H1 (cell line): ENCODE data around the gene LOXL1. TPM values are rescaled to one million over a fixed set of nuclear protein-coding genes. Genes with fewer than 3 reads are reported as not detected.

Experiments used
- CTCF ChIA-PET: fragments of 300-600 bp; sonication (Branson Sonifier 250); formaldehyde crosslinking; loops from one replicate; lab custom pipeline; 2021; ENCODE audit not compliant: partially characterized antibody; lab: Charles Lee
- POLR2A ChIA-PET: fragments of 300-600 bp; sonication (Branson Sonifier 250); formaldehyde crosslinking; loops from one replicate; lab custom pipeline; 2021; ENCODE audit warnings: inconsistent platforms; ENCODE audit not compliant: partially characterized antibody; lab: Charles Lee
- DNase-seq, 2 experiments: peaks; one replicate each; pipeline versions ENCODE4 v3.0.0 to v3.0.0-alpha.2; 2010 to 2022; ENCODE audit warnings: low spot score in 2 of 2, low read depth in 1 of 2, mixed read lengths in 1 of 2
- FAIRE-seq: peaks from 2 replicates; lab custom pipeline; 2011; peaks lifted over from hg19 to GRCh38; lab: Jason Lieb, UNC
- H2AFZ ChIP-seq: 2 replicates; pipeline ENCODE4 v1.8.1; 2012; ENCODE audit warnings: low read length, inconsistent platforms
- H2AK5ac ChIP-seq: 2 replicates; pipeline ENCODE4 v1.6.1; 2013; ENCODE audit warnings: low read depth, low read length
- H2BK120ac ChIP-seq: replicated peaks from 2 replicates; pipeline ENCODE3; 2013; ENCODE audit warnings: low read depth, low read length, inconsistent platforms
- H2BK12ac ChIP-seq: 2 replicates; pipeline ENCODE4 v1.6.1; 2013; ENCODE audit warnings: low read depth, low read length
- H2BK15ac ChIP-seq: 2 replicates; pipeline ENCODE4 v1.6.1; 2013; ENCODE audit warnings: low read length
- H2BK20ac ChIP-seq: 2 replicates; pipeline ENCODE4 v1.6.1; 2013; ENCODE audit warnings: low read length
- H2BK5ac ChIP-seq: 2 replicates; pipeline ENCODE4 v1.6.1; 2013; ENCODE audit warnings: low read depth, low read length
- H3K14ac ChIP-seq: 2 replicates; pipeline ENCODE4 v1.6.1; 2013; ENCODE audit warnings: inconsistent platforms; ENCODE audit not compliant: insufficient read length
- H3K18ac ChIP-seq: 2 replicates; pipeline ENCODE4 v1.6.1; 2013; ENCODE audit warnings: low read length; ENCODE audit errors: extremely low read depth
- H3K23ac ChIP-seq: 2 replicates; pipeline ENCODE4 v1.6.1; 2013; ENCODE audit warnings: inconsistent platforms; ENCODE audit not compliant: insufficient read length
- H3K23me2 ChIP-seq: 2 replicates; pipeline ENCODE4 v1.6.1; 2013; ENCODE audit warnings: low read depth, low read length
- H3K27ac ChIP-seq: 2 replicates; pipeline ENCODE4 v1.6.1; 2011; ENCODE audit warnings: low read depth, low read length, inconsistent platforms
- H3K27me3 ChIP-seq, 4 experiments: replicated peaks in 1 of 4; 1 replicate in 1 of 4; 2 replicates in 3 of 4; pipeline versions ENCODE4 v1.6.1 to v1.8.1; 2011 to 2013; ENCODE audit warnings: low read length in 3 of 4, mild to moderate bottlenecking in 3 of 4, inconsistent platforms in 2 of 4, mixed read lengths in 2 of 4, moderate library complexity in 1 of 4; ENCODE audit not compliant: control insufficient read depth in 3 of 4, insufficient read depth in 3 of 4; ENCODE audit errors: extremely low read depth in 1 of 4
- H3K36me3 ChIP-seq, 4 experiments: 2 replicates each; pipeline versions ENCODE4 v1.6.1 to v1.8.1; 2011 to 2013; ENCODE audit warnings: mild to moderate bottlenecking in 4 of 4, low read length in 3 of 4, moderate library complexity in 2 of 4, control low read depth in 1 of 4, inconsistent platforms in 1 of 4; ENCODE audit not compliant: insufficient read depth in 4 of 4, control insufficient read depth in 2 of 4
- H3K4ac ChIP-seq: replicated peaks from 2 replicates; pipeline ENCODE3; 2013; ENCODE audit warnings: low read length, low read depth, mixed read lengths, inconsistent platforms; ENCODE audit not compliant: insufficient read length
- H3K4me1 ChIP-seq, 4 experiments: replicated peaks in 1 of 4; 1 replicate in 1 of 4; 2 replicates in 3 of 4; pipeline versions ENCODE4 v1.6.1 to v1.8.1; 2011 to 2013; ENCODE audit warnings: low read length in 3 of 4, inconsistent platforms in 2 of 4, mixed read lengths in 1 of 4; ENCODE audit not compliant: insufficient read depth in 4 of 4, control insufficient read depth in 3 of 4
- H3K4me2 ChIP-seq, 2 experiments: 2 replicates each; pipeline versions ENCODE4 v1.6.1 to v1.8.1; 2011 to 2013; ENCODE audit warnings: low read depth in 2 of 2, low read length in 2 of 2, control low read depth in 1 of 2, inconsistent platforms in 1 of 2, mild to moderate bottlenecking in 1 of 2; ENCODE audit not compliant: insufficient read depth in 1 of 2
- H3K4me3 ChIP-seq, 4 experiments: fragments of 200-600, 300-600 bp in 1 of 4; sonication (generic), shearing (Covaris generic), sonication (Bioruptor Twin) in 1 of 4; 2 replicates each; pipeline versions ENCODE4 v1.5.1 to v1.8.1; 2011 to 2016; ENCODE audit warnings: low read length in 4 of 4, low read depth in 3 of 4, control low read depth in 2 of 4, inconsistent platforms in 2 of 4, mild to moderate bottlenecking in 2 of 4, mixed read lengths in 1 of 4, moderate library complexity in 1 of 4; ENCODE audit not compliant: insufficient read depth in 2 of 4; ENCODE audit errors: extremely low read depth in 1 of 4
- H3K56ac ChIP-seq: replicated peaks from 2 replicates; pipeline ENCODE3; 2013; ENCODE audit warnings: low read depth, mild to moderate bottlenecking, mixed read lengths, low read length, inconsistent platforms; ENCODE audit not compliant: insufficient read length
- H3K79me1 ChIP-seq: 2 replicates; pipeline ENCODE4 v1.6.1; 2013; ENCODE audit warnings: low read depth, low read length, control low read depth
- H3K79me2 ChIP-seq, 2 experiments: 2 replicates each; pipeline versions ENCODE4 v1.6.1 to v1.8.1; 2012 to 2013; ENCODE audit warnings: low read length in 2 of 2, mild to moderate bottlenecking in 2 of 2, inconsistent platforms in 1 of 2; ENCODE audit not compliant: insufficient read depth in 2 of 2, control insufficient read depth in 1 of 2
- H3K9ac ChIP-seq, 4 experiments: replicated peaks in 1 of 4; 1 replicate in 1 of 4; 2 replicates in 3 of 4; pipeline versions ENCODE4 v1.6.1 to v1.8.1; 2011 to 2013; ENCODE audit warnings: low read depth in 3 of 4, low read length in 3 of 4, control low read depth in 2 of 4, mild to moderate bottlenecking in 2 of 4, moderate library complexity in 2 of 4, inconsistent platforms in 1 of 4; ENCODE audit errors: extremely low read depth in 1 of 4
- H3K9me3 ChIP-seq, 2 experiments: 2 replicates each; pipeline versions ENCODE4 v1.6.1 to v1.8.1; 2012 to 2013; ENCODE audit warnings: mild to moderate bottlenecking in 2 of 2, moderate library complexity in 2 of 2, control low read depth in 1 of 2, inconsistent platforms in 1 of 2, low read depth in 1 of 2, low read length in 1 of 2, mixed read lengths in 1 of 2; ENCODE audit not compliant: insufficient read depth in 2 of 2
- H4K20me1 ChIP-seq, 2 experiments: replicated peaks in 1 of 2; 2 replicates each; pipeline versions ENCODE3 to v1.8.1; 2011 to 2013; ENCODE audit warnings: inconsistent platforms in 2 of 2, low read length in 2 of 2, mild to moderate bottlenecking in 1 of 2; ENCODE audit not compliant: insufficient read depth in 2 of 2, control insufficient read depth in 1 of 2
- H4K5ac ChIP-seq: 2 replicates; pipeline ENCODE4 v1.6.1; 2013; ENCODE audit warnings: low read length, low read depth, mixed read lengths, inconsistent platforms; ENCODE audit not compliant: insufficient read length
- H4K8ac ChIP-seq: 2 replicates; pipeline ENCODE4 v1.8.0; 2013; ENCODE audit warnings: mild to moderate bottlenecking, moderate library complexity, low read length, inconsistent platforms; ENCODE audit not compliant: insufficient read depth; ENCODE audit errors: extremely low read depth
- H4K91ac ChIP-seq: replicated peaks from 2 replicates; pipeline ENCODE3; 2013; ENCODE audit warnings: low read length, mixed read lengths, inconsistent platforms; ENCODE audit not compliant: insufficient read length
- ASH2L ChIP-seq: fragments of 200-600, 300-600 bp; sonication (generic); IDR thresholded peaks from one replicate; pipeline ENCODE4 v1.7.1; 2017; ENCODE audit warnings: low read length
- CHD1 ChIP-seq: IDR thresholded peaks from 2 replicates; pipeline ENCODE4 v1.6.1; 2012; ENCODE audit warnings: low read depth, low read length, improper control_type of control experiment
- CREB1 ChIP-seq: IDR thresholded peaks from 2 replicates; pipeline ENCODE4 v1.6.1; 2012; ENCODE audit warnings: inconsistent platforms
- FOSL1 ChIP-seq: IDR thresholded peaks from 2 replicates; pipeline ENCODE4 v1.6.1; 2011; ENCODE audit warnings: mild to moderate bottlenecking, low read depth, low read length, moderate library complexity; ENCODE audit not compliant: insufficient read depth
- GTF2F1 ChIP-seq: IDR thresholded peaks from 2 replicates; pipeline ENCODE4 v1.6.1; 2012; ENCODE audit warnings: low read depth, low read length, improper control_type of control experiment, borderline replicate concordance
- MAX ChIP-seq: IDR thresholded peaks from 2 replicates; pipeline ENCODE4 v1.6.1; 2012; ENCODE audit warnings: inconsistent platforms
- RXRA ChIP-seq: IDR thresholded peaks from 2 replicates; pipeline ENCODE4 v1.6.1; 2011; ENCODE audit warnings: low read depth, mild to moderate bottlenecking, low read length, moderate library complexity; ENCODE audit not compliant: insufficient read depth
- SIN3A ChIP-seq, 2 experiments: IDR thresholded peaks in 1 of 2; conservative IDR thresholded peaks in 1 of 2; 2 replicates each; pipeline ENCODE4 v1.6.1; 2011 to 2012; ENCODE audit warnings: low read length in 2 of 2, improper control_type of control experiment in 1 of 2, low read depth in 1 of 2, mild to moderate bottlenecking in 1 of 2
- SP2 ChIP-seq: IDR thresholded peaks from 2 replicates; pipeline ENCODE4 v1.6.1; 2012; ENCODE audit warnings: mild to moderate bottlenecking, low read length, inconsistent platforms
- TAF7 ChIP-seq: optimal IDR thresholded peaks from 2 replicates; pipeline ENCODE3; 2011; ENCODE audit warnings: low read depth, mild to moderate bottlenecking, inconsistent platforms, low read length, moderate library complexity, borderline replicate concordance
- WGBS, 2 experiments: shearing (Covaris generic) in 1 of 2; methylation state at CpG; one replicate each; pipeline versions ENCODE4 v1.1.6 to v1.1.7; 2013 to 2015; ENCODE audit warnings: low lambda C conversion rate in 2 of 2, mixed read lengths in 2 of 2, inconsistent platforms in 1 of 2, low coverage in 1 of 2, missing lambda C conversion rate in 1 of 2; ENCODE audit not compliant: insufficient replicate concordance in 2 of 2, insufficient coverage in 1 of 2, insufficient read length in 1 of 2; ENCODE audit errors: extremely low coverage in 1 of 2, missing lambda C conversion rate in 1 of 2; 5-methylcytosine and 5-hydroxymethylcytosine counted together
- polyA plus RNA-seq, 7 experiments: library from polyadenylated mRNA; depleted of rRNA in 3 of 7; stranded (reverse) in 5 of 7; unstranded in 2 of 7; fragments of >200 nt in 5 of 7; fragments of 200-250 nt in 2 of 7; gene quantifications; 1 replicate in 5 of 7; 2 replicates in 1 of 7; 4 replicates in 1 of 7; pipeline versions ENCODE4 v1.2.1 to v1.2.3, GENCODE V29; 2011 to 2013; ENCODE audit warnings: missing spikeins in 2 of 7, mixed read lengths in 2 of 7
- total RNA-seq: library from RNA; stranded (reverse); fragmentation: NEBNext Ultra II Directional; extraction: Animal tissue kit (Norgen Biotek cat#: 25700); gene quantifications from 2 replicates; pipeline ENCODE4 v1.2.1, GENCODE V29; 2021

Gene LOXL1
- total and polyA plus RNA-seq, 2 of the 8 experiments (the other 6 are each of a cell fraction or from before 2014, with no cell fraction given), result 8.1 to 14.4 TPM

GRCh38 chr15:73910522-73911303, 15.5 kb upstream of the LOXL1 start:
- Histone ChIP-seq H2BK120ac (no peak overlapping the region), H3K56ac (no peak overlapping the region), H2BK20ac (no peak overlapping the region), H2BK15ac (no peak overlapping the region; the same call in 1 of the 2 replicates), H3K79me2 (no peaks in the 10 kb centered on the region), H3K14ac (no peak overlapping the region), H3K79me1 (no peaks in the 10 kb centered on the region), H3K27me3 (no peaks in the 10 kb centered on the region), H2AK5ac (no peak overlapping the region), H3K4me3 (no peak overlapping the region), H4K8ac (0 out of 2 replicates have a peak overlapping the region, but pooled peaks have one; percentile 1), H4K5ac (no peak overlapping the region), H4K91ac (peak overlapping the region; percentile 26), H3K9me3 (no peaks in the 10 kb centered on the region), H4K20me1 (no peaks in the 10 kb centered on the region), H3K23ac (no peak overlapping the region), H3K4ac (no peak overlapping the region), H2BK12ac (no peak overlapping the region), H3K36me3 (no peaks in the 10 kb centered on the region), H2BK5ac (no peak overlapping the region), H3K9ac (no peak overlapping the region), H3K4me1 (peaks cover 0 to 5% (median 0%) of the 10 kb centered on the region in 4 experiments; a peak in 1 of 7 replicates), H3K27ac (no peak overlapping the region), H2AFZ (no peak overlapping the region), H3K18ac (no peak overlapping the region), H3K23me2 (no peaks in the 10 kb centered on the region), H3K4me2 (no peak overlapping the region; a peak in 1 of 4 replicates)
- 91% methylated on average over 7 of the region's 7 CpGs; no CpG with 5 or more reads in 1 of the 2 experiments for WGBS, 2 experiments
- CTCF ChIA-PET, result interaction anchor here (0.6 to 8.5 kb wide), 16 partner anchors 11 to 575 kb away, joined by 3 to 167 read pairs (median 4); partner anchors contain the start of genes LOXL1 and TBC1D21
- DNase-seq (no peak), FAIRE-seq (no peak)
- POLR2A ChIA-PET, result interaction anchor here (1.4 kb wide), 1 partner anchor 17 kb away, joined by 5 read pairs; no protein-coding TSS in a partner anchor
- no peak for TF ChIP-seq CREB1
- no peak for TF ChIP-seq SP2
- no peak for TF ChIP-seq RXRA
- TF ChIP-seq ASH2L, result no peak
- no peak for TF ChIP-seq SIN3A (conservative IDR thresholded peaks at IDR 0.05 in 1 of 2, IDR thresholded peaks at IDR 0.05 in 1 of 2; ENCODE audit: low read depth in 1 of 2, low read length in 2 of 2)
- no peak for TF ChIP-seq GTF2F1
- TF ChIP-seq CHD1, result no peak
- TF ChIP-seq FOSL1, result no peak
- TF ChIP-seq TAF7, result no peak
- no peak for TF ChIP-seq MAX
